Epithelial cell of prostate (primary cell): ENCODE results near the gene MAP4K5.
"Not testable (repeated sequence)": the region's sequence is repeated elsewhere in the genome, so short reads cannot be mapped to it uniquely, and the experiment has no call there.

Source experiments
- DNase-seq: peaks from one replicate; pipeline ENCODE4 v3.0.0-alpha.2; 2011; ENCODE audit warnings: low read depth, low spot score
- H3K27ac ChIP-seq: fragments of 450-650 bp; 2 replicates; pipeline ENCODE4 v1.5.1; 2017; ENCODE audit warnings: mild to moderate bottlenecking

MAP4K5 gene

DNA sequence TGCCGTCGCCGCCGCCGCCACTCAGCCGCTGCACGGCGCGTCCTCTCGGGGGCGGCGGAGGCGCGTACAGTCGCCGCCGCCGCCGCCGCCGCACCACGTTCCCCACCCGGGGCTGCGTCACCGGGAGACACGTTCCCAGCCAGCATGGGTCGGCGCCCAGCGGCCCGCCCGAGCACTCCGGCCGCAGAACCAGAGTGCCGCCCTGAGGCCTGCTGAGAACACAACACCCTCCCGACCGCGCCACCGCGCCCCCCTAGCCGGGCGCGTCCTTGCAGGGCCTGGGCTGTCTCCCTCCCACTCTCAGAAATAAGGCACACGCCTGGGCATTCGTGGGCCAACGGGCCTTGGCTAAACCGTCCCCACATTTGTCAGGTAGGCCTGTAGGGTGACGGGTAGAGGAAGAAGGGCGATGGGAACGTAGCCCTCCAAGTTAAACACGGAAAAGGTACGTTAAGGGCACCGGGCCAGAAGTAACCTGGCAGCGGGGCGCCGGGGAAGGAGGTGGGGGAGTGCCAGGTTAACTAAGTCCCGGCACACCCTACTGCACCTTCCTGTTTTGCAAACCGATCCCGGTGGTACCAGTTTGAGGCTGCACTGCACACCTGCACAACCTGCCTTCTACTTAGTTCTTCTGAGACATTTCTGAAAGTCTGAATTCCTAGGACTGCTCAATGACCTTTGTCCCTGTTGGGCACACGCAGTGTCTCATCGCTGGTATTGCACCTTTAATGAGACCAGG, at the start of gene MAP4K5:
Gene MAP4K5, minus strand, starts transcription at position 68 of the 739 bp plus-strand sequence. CDS start 520 bp downstream, outside the sequence.
- DNase-seq, result peak; percentile 40

DNA sequence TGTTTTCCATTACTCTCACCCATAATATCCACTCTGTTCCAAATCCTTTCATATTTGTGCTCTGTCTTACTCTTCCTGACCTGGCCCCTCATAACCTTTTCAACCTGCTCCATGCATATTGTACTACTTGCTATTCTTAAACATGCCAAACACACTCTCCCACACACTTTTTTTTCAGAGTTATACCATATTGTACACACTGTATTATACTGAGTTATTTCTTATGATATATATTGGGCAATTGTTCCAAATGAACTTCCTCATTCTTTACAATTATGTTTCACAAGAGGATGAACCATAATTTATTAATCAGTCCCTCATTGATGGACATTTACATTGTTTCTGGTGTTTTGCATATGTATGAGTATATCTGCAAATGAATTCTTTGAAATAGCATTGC, 46.1 kb upstream of the MAP4K5 start:
- H3K27ac ChIP-seq, result no peak overlapping the region
- DNase-seq, result no peak

More for the DNA sequence above, at the start of gene MAP4K5:
- peak within 1 kb of the TSS; percentile 72 for H3K27ac ChIP-seq

DNA sequence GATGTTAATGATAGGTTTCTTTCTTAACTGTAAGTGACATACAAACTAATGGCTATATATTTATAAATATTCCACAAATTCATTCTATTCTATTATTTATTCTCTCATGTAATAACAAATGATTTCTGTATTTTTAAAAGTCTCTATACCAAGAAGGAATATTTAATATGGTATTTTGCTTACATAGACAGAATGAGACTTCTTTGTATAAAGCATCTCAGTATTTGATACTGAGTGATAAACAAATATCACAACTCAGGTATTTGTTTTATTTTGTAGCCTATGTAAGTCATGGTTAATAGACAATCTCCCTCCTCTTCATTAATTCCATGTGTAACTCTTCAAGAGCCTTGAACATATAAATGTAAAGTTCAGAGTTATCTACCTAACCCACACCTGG, 45.6 kb upstream of the MAP4K5 start:
- no peak for DNase-seq
- no peak overlapping the region for H3K27ac ChIP-seq

DNA sequence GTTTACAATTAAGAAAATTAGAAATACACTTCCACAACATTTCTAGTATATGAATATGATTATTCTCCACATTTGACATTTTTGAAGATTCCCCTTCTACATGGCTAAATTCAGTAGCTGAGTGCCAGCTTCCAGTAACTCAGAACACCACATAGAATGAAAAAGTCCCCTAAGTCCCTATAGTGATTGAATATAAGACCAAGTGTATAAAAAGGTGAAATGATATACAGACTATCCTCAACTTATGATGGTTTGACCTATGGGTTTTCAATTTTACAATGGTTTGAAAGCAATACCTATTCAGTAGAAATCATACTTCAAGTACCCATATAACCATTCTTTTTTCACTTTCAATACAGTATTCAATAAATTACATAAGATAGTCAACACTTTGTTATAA, 43.4 kb upstream of the MAP4K5 start:
- no peak for DNase-seq

DNA sequence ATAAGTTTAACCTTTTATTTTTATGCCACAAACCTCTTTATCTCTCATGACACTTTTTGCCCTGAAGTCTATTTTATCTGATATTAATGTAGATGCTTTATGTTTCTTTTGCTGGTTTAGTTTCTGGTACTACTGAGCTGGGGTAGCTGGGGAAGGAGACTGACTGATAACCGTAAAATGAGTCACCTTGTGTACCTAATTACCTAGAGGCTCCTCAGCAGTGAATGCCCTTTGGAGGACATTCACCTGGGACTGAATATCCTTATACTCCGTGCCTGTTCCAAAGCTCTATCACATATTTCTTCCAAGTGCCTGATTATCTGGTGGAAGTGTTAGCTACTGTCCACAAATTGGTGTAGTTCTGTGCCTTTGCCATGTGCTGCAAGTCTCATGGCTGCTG, 41.5 kb upstream of the MAP4K5 start:
- H3K27ac ChIP-seq, result no peak overlapping the region
- no peak for DNase-seq

More for the DNA sequence above, 43.4 kb upstream of the MAP4K5 start:
- H3K27ac ChIP-seq, result no peak overlapping the region

DNA sequence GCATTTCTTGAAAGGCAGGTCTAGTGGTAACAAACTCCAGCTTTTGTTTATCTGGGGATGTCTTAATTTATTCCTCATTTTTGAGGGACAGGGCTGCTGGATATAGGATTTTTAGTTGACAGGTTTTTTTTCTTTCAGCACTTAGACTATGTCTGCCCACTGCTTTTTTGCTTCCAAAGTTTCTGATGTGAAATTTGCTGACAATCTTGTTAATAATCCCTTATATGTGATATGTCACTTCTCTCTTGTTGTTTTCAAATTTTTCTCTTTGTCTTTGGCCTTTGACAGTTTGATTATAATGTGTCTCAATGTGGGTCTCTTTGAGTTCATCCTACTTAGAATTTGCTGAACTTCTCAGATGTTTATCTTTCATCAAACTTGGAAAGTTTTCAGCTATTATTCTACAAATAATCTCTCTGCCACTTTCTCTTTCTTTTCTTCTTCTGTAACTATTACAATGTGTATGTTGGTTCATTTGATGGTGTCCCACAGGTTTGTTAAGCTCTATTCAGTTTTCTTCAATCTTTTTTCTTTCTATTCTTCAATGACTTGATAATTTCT, 37.4 kb upstream of the MAP4K5 start:
- no peak overlapping the region for H3K27ac ChIP-seq
- DNase-seq, result no peak

DNA sequence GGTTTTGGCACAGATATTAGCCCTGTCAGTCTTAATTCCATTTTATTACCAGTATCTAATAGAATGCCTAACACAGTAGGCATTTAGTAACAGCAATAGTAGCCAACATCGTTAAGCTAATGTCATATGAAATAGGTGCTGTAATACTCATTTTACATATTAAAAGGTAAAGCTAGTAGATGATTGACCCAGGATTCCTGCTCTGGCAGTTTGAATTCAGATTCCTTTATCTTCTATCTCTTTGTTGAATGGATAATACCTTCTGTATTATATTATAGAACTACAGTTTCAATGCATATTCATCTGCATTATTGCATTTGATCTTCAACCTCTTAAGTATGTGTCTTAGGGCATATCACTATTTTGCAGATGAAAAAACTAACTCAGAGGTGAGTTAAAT, 30.5 kb upstream of the MAP4K5 start:
- DNase-seq, result no peak
- no peak overlapping the region for H3K27ac ChIP-seq

DNA sequence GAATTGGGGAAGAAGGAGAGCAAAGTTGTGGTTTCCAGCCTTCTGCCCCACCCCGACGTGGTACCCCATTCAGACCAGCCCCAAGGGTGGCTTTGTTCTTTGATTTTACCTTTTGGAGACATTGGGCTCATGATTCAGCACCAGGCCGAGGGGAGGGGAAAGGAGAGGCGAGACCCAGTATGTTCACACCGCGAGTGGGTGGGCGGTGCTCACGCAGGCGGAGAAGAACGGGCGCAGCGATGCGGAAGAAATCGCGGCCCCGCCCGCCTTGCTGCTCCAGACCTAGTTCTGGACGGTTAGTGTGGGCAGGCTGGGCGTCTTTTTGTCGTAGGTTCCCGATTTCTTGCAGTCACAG, 28.5 kb upstream of the MAP4K5 start:
- no peak for DNase-seq

DNA sequence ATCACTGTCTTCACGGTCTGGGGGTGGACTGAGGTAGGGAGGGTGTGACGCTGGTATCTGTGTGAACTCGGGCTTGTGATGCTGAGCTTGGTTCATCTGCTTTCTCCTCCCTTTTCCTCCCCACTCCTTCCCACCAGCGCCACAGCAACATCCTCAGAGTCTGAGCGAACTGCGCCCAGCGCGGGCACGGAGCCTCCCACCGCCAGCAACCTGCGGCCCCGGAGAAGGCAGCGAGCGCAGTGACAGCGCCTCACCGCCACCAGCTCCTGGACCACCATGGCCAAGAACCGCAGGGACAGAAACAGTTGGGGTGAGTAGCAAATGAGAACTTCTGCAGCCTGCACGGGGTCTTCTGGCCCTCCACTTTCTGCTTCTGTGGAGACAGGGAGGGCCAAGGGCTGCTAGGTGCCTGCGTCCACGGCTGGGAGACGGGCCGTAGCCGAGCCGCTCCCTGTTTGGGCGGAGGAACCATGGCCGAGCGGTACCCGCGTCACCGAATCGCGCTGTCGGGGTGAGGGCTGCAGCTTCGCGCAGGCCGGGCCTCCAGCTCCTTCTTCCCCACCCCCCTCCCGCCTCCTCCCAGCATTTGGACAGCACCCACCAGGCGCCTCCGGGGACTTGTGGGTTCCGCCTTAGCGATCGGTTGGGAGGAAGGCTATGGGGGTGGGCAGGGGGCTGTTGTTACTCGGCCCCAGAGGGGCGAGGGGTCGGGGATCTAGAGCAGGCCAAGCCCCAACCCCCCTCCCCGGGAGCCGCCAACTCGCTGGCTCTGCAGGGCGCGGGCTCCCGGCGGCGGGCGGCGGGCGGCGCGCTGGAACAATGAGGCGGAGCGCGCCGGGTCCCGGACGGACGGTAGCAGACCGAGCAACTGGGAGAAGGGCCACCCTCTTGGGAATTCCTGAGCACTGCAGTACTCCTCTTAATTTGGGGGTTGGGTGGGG, 27.9 kb upstream of the MAP4K5 start, which contains the start of gene ATL1:
Gene ATL1, plus strand, starts transcription at position 156 of the 941 bp plus-strand sequence. Its CDS starts 121 bp downstream, at position 277.
- H3K27ac ChIP-seq, result peak within 1 kb of the TSS; percentile 67
- DNase-seq, result no peak

More for the DNA sequence above, 28.5 kb upstream of the MAP4K5 start:
- peak overlapping the region; percentile 67 for H3K27ac ChIP-seq

DNA sequence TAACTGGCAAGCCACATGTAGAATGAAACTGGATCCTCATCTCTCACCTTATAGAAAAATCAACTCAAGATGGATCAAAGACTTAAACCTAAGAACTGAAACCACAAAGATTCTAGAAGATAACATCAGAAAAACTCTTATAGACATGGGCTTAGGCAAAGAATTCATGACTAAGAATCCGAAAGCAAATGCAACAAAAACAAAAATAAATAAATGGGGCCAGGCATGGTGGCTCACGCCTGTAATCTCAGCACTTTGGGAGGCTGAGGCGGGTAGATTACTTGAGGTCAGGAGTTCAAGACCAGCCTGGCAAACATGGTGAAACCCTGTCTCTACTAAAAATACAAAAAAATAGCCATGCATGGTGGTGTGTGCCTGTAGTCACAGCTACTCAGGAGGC, 20.4 kb upstream of the MAP4K5 start:
- not testable (repeated sequence) for H3K27ac ChIP-seq

DNA sequence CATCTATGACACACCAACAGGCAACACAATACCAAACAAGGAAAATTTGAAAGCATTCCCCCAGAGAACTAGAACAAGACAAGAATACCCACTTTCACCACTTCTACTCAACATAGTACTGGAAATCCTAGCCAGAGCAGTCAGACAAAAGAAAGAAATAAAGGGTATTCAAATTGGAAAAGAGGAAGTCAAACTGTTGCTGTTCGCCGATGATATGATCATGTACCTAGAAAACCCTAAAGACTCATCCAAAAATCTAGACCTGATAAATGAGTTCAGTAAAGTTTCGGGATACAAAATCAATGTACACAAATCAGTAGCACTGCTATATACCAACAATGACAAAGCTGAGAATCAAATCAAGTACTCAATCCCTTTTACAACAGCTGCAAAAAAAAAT, 19.5 kb upstream of the MAP4K5 start:
- H3K27ac ChIP-seq, result no peak overlapping the region
- no peak for DNase-seq

More for the DNA sequence above, 20.4 kb upstream of the MAP4K5 start:
- not testable (repeated sequence) for DNase-seq

DNA sequence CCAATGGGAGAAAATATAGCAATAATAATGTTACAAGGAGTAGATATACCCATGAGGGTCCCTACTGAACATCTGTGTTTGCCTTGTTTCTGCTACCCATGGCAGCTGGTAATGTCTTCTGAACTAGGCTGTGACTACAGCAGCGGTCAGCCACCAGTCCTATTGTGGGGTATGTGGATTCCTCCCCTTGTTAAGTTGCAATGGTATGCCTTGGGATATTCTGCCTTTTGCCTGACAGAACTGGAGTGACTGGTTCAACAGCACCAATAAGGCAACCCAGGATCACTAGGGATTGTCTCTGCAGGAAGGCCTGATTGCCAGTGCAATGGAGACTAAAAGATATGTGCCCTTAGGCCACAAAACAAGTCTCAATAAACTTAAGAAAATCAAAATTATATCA, 17.9 kb upstream of the MAP4K5 start:
- DNase-seq, result no peak
- no peak overlapping the region for H3K27ac ChIP-seq

DNA sequence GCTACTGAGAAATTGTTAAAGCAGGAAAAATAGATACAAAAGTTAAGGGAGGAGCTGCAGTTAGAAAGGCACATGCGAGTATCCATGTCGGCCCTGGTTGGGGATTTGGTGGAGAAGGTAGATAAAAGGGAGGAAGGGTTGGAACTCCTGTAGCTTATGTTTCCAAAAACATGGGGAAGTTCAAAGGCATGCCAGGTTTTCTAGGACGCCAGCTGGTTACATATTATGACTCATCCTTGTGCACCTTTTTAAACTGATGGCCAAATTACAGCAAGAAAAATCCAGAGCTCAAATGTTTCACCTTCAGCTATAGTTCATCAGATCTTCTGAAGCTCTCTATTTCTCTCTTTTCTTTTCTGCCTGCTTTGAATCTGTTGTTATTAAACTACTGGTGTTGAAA, 13.2 kb upstream of the MAP4K5 start:
- DNase-seq, result no peak

DNA sequence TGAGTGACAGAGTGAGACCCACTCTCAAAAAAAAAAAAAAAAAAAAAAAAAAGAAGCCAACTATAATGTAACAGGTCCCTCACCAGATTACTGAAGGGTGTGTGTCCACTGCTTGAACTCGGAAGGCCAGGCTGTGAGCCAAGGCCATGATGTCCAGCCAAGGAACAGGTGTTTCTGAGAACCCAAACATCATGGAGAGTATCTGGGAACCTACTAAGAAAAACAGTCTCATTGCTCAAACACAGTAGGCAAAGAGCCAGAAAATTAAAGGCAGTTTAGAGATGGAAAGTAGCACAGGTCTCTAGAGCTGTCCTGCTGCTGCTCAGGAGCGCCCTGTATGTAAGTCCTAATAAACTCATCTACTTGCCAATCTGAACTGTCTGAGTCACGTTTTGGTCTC, 12.5 kb upstream of the MAP4K5 start:
- no peak overlapping the region for H3K27ac ChIP-seq
- DNase-seq, result no peak

More for the DNA sequence above, 13.2 kb upstream of the MAP4K5 start:
- H3K27ac ChIP-seq, result no peak overlapping the region

DNA sequence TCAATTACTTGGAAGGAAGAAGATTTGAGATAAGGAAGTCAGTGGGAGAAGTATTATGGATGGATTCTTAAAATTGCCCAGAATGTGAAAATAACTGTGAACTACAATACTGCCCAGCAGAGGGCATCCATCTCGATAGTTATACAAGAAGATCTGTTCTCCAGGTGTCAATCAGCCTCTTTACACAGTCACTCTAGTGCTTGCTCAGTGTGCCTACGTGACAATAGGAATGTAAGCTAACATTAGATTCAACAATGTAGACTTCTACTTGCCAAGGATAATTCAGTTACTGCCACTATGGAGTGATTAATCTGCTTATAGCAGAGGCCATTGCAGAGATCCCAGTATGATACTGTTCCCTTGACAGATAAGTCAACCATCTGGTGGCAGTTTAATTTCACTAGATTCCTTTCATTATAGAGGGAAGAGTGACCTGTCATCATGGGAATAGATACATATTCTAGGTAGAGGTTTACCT, 10.6 kb upstream of the MAP4K5 start:
- no peak for DNase-seq
- H3K27ac ChIP-seq, result no peak overlapping the region

DNA sequence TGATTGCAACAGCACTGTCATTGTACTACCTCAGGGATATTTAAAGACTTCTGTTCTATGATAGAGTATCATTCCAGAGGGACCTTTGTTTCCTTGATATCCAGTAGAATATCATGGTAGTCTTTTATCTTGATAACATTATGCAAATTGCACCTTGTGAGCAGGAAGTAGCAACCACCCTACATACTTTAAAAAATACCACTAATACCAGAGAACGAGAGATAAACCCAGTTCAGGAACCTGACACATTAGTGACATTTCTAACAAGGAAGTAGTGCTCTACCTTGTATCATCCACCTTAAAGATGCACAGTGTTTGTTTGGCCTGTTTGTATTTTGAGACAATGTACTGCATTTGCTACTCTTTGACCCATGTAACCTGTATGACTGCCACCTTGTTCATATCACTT, 8.8 kb upstream of the MAP4K5 start:
- DNase-seq, result no peak
- no peak overlapping the region for H3K27ac ChIP-seq

DNA sequence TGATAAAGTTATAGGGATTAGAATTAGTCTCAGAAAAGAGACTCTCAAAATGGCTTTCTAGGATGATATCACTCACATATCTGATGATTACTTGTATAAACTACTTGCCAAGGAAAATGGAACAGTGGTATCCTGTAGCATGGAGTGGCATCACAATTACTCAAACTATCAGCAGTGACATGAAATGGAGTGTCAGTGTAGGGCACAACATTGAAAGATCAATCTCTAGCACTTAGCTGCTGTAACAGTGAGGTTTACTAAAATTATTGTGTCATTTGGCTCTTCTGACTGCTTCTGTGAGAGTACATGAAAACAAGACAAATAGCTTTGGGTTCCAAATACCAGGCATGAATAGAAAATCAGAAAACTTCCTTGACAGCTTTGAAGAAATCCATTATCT, 6.7 kb upstream of the MAP4K5 start:
- DNase-seq, result no peak
- H3K27ac ChIP-seq, result no peak overlapping the region

DNA sequence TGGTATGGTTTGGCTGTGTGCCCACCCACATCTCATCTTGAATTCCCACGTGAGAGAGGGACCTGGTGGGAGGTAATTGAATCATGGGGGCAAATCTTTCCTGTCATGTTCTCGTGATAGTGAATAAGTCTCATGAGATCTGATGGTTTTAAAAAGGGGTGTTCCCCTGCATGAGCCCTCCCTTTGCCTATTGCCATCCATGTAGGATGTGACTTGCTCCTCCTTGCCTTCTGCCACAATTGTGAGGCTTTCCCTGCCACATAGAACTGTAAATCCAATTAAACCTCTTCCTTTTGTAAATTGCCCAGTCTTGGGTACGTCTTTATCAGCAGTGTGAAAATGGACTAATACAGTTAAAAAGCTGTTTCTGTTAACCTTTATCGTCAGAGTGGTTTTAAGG, 5.7 kb upstream of the MAP4K5 start:
- not testable (repeated sequence) for DNase-seq, H3K27ac ChIP-seq

DNA sequence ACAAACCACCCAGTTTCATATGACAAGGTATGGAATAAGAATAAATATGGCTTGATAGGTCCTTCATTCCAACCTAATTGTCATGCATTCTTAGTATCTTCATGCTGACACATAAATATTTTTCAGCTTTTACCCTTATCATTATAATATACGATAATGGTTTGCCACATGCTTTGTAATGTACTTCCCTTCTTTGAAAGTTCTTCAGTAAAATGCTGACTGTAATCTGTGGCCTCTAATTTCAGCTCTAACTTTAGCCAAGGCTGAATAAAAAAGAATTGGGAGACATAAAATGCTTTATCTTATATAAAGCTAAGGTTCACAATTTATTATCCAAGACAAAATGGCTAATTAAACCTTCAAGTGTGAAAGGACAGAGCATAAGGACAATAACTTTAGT, 2.6 kb upstream of the MAP4K5 start:
- no peak overlapping the region for H3K27ac ChIP-seq
- DNase-seq, result no peak

DNA sequence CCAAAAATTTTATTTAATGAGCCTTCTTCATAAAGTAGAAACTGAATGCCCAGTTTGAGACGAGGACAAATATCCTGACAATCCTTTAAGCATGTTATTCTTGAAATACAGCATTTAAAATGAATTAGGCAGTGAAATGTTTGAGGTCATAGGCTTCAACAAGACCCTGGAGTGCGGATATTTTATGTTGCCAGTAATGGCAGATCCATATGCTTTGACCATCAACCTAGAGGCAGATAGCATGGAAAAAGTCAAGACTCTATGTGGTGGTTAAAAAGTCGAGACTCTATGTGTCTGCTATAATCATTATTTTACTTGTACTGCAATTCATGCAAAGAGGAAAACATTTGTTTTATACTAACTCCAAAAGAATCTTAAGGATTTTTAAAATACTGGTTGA, 2.0 kb upstream of the MAP4K5 start:
- DNase-seq, result no peak
- H3K27ac ChIP-seq, result no peak overlapping the region

DNA sequence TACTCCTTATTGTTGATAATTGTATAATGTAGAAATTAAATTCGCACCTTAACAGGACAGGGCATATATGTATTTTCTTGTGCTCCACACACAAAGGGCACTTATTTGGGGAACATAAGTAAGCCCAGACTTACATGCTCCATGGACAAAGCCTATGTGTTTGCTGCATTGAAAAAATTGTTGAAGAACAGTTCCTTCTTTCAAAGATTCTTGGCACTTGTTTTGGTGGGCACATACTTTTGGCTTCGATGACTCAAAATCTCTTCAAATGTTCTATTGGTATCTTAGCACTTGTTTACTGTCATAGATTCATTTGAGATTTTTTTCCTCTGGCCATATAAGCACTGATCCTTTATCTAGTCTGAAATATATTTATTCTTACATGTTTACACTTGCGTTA, 1.4 kb upstream of the MAP4K5 start:
- no peak overlapping the region for H3K27ac ChIP-seq
- DNase-seq, result no peak
